ENCODE results near the gene DCTN5.

GRCh38 chr16:23640615-23640930 is 693 bp upstream of the DCTN5 start:
- TF ChIP-seq CTCF (IDR thresholded peaks at IDR 0.05; ENCODE audit: poor library complexity) = no peak
- TF ChIP-seq EZH2 (IDR thresholded peaks at IDR 0.05; ENCODE audit: borderline replicate concordance) = no peak
